NCI-H524 (cell line): ENCODE data around the gene ACSF3.
"Not testable (repeated sequence)": the region's sequence is repeated elsewhere in the genome, so short reads cannot be mapped to it uniquely, and the experiment has no call there.

Experiments used
- DNase-seq, 2 experiments: peaks; one replicate each; lab custom pipeline; 2025; lab: John Stamatoyannopoulos, UW

Gene ACSF3

DNA sequence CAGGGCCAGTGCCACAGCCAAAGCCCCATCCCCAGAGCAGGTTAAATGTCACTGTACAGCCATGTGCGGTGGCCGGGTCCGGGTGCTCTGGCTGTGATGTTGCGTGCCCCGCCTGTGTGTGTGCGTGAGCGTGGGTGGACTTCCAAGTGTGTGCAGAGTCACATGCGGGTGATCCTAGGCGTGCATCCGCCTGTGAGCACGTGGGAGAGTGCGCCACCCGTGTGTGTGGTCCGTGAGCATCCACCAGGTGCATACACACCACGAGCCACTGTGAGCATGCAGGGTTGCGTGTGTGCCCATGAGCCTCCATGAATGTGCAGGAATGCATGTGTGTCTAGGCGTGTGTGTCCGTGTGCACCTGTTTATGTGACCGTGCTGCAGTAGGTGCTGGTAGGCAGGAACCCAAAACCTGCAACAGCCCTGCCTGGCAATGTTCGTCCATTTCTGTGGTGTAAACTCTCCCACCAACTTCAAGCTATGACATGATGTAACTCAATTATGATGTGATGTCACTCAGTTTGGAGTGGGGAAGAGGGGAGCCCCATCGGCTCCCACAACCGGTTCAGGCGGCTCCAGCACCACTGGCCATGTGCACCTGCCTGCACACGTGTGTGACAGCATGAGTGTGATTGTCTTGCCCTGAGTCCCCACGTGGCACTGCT is 37.6 kb upstream of the ACSF3 start:
- DNase-seq = no peak

DNA sequence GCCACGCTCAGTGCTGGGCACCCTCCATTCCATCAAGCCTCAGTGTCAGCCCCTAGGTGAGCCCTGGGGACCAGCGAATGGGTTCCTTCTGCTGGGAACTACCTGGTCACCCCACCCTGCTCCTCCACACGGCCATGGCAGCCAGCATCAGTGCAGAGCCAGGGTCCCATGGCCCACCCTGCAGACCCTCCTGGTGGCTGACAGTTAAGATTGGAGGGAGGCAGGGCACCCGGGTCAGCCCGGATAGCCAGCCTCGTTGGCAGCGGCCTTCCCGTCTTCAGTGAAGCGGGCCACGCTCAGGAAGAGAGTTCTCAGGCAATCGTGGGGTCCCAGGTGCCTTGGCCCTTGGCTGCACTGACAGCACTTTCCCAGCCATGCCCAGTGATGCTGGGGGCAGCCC is 37.1 kb upstream of the ACSF3 start:
- DNase-seq = no peak

DNA sequence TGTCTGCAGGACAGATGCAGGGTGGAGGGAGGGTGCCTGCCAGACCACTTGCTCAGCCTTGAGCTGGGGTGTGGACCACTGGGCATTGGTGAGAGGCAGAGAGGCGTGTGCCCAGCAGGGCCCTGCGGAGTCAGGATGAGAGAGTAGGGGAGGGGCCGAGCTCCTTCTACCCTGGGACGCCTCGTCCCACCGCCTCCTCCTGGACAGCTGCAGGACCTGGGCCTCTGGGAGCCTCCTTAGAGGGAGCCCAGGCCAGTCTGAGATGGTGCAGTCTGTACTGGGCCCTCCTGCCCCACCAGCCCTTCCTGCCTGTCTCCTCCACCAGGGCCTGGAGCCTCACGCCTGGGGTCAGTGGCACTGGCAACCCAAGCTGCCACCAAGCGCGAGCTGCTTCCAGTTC is 35.9 kb upstream of the ACSF3 start:
- no peak for DNase-seq

DNA sequence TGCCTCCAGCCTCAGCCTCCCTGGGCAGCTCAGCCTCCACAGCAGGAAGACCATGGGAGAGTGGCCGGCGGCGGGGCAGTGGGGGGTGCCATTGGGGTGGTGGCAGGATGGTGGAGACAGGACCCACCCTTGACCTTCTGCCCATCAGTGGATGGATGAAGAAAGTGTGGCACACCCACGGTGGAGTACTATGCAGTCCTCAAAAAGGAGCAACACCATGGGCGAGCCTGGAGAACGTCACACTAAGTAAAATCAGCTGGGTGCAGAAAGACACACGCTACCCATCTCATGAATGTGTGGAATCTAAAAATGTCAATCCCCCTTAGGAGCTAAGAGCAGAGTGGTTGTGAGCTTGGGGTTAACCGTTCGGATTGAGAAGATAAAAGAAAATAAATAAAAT is 34.8 kb upstream of the ACSF3 start:
- DNase-seq = no peak

DNA sequence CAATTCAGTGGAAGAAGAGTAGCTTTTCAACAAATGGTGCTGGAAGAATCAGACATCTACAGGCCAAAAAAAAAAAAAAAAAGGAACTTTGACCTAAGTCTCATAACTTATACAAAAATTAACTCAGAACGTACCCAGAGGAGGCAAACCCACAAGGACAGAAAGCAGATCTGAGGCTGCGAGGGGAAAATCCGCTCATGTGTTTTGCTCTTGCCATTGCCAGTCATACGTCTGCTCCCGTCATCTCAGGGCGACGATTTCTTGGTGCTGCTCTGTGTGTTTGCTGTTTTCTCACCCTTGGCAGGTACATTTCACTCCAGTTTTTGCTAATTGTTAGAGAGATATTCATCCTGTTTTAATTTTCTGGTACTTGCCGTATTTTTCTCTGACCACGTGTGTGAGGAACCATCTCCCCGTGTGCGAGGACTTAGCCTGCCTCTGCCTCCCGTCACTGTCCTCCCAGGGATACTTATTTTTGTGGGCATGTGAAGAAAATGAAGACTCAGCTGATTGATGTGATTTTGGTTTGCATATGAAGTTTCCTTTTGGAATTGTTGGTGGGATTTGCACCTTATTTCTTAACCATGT is 33.4 kb upstream of the ACSF3 start:
- no peak for DNase-seq

DNA sequence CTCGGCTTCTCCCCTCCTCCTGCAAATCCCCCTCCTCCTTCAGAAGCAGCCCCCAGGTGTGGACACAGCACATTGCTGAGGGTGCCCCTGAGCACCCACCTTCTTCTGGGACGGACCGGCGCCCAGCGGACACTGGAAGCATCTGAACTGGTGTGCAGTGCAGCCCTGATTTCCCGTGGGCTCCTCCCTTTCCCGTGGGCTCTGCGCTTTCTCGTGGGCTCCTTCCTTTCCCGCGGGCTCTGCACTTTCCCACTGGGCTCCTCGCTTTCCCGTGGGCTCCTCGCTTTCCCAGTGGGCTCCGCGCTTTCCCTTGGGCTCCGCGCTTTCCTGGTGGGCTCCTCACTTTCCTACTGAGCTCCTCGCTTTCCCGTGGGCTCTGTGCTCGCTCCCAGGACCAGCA is 32.6 kb upstream of the ACSF3 start:
- DNase-seq = no peak

DNA sequence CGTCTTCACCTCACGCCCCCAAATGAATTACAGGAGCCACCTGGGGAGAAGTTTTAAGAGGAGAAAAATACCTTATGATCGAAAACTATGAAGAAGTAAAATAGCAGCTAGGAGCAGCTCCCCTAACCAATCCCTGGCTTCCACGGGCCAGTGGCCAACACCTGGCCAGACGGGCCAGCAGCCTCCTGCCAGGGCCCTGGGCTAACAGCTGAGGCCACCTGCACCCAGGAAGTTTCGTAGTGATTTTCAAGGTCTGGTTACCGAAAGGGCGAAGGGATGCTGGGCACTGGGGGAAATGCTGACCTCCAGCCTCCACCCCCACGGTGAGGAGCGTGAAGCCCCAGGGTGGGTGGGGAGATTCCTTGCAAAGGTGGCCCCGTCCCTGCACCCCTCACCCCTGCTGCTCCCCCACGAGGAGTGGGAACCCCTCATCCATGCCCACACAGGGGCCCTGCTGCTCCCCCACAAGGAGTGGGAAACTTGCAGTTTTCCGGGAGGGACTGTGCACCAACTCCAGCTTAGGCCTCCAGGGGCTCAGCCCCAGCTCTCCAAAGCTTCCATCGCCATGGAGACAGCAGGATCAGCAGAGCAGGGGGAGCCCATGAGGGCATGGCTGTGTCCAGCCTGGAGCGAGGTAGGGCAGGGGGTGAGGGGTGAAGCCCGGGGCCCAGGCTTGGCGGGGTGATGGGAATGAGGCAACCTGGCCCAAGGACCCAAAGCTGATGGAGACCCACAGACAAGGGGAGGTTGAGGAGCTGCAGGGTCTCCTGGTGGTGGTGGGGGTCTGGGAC is 31.9 kb upstream of the ACSF3 start:
- DNase-seq = no peak

DNA sequence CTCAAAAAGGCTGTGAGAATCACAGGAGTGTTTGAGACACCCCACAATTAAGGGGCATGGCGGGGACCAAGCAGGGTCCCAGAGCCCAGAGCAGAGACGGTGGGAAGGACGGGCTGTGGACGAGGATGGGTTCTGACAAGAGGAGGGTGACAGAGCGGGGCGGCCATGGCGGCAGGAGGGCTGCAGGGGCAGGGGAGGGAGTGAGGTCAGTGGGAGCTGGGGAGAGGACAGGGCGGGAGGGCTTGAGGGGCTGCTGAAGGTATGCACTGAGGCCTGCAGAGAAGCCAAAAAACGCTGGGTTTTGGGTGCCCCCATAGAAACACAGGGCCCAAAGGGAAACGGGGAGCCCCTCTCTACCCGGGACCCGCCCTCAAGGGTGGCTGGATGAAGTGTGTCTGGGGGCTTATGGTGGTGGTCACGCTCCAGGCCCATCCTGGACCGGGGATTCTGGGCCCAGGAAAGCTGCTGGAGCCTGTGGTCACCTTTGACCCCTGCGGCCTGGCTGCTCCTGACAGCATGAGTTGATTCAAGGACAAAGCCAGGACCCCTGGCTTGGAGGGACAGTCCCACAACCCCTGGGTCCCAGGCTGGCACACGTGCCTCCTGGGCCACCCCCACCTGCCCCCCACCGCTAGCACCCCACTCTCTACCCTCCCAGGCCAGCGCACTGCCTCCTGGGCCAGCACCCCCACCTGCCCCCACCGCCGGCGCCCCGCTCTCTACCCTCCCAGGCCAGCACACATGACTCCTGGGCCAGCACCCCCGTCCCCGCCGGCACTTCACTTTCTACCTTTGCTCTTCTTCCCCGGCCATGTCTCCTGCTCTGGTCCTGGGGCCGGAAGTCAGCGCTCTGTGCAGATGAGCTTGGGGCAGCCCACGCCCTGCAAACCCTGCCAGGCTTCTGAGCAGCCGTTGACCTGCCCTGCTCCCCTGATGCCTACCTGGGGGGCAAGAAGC is 31.0 kb upstream of the ACSF3 start:
- no peak for DNase-seq

DNA sequence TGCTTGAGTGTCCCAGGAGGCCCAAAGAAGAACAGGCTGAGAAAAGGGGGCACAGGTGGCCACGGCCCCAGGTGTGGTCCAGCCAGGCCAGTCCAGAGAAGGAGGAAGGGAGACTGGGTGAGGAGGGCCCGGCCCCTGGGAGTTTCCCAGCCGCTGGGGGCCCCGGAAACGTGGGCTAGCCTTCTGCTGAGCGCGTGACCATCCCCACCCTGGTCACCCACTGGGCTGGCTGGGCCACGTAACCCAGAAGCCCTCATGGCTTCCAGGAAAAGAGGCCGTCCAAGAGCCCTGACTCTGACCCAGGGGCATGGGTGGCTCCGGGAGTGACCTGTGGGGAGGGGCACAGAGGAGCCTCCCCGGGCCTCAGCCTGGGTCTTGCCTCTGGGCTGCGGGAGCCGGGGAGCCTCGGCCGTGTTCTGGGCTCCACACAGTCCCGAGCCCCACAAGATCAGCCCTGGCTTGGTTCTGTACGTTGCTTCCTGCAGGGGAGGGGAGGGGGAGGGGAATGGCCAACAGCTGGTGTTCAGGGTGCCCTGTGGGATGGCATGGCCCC is 29.8 kb upstream of the ACSF3 start:
- DNase-seq = no peak

DNA sequence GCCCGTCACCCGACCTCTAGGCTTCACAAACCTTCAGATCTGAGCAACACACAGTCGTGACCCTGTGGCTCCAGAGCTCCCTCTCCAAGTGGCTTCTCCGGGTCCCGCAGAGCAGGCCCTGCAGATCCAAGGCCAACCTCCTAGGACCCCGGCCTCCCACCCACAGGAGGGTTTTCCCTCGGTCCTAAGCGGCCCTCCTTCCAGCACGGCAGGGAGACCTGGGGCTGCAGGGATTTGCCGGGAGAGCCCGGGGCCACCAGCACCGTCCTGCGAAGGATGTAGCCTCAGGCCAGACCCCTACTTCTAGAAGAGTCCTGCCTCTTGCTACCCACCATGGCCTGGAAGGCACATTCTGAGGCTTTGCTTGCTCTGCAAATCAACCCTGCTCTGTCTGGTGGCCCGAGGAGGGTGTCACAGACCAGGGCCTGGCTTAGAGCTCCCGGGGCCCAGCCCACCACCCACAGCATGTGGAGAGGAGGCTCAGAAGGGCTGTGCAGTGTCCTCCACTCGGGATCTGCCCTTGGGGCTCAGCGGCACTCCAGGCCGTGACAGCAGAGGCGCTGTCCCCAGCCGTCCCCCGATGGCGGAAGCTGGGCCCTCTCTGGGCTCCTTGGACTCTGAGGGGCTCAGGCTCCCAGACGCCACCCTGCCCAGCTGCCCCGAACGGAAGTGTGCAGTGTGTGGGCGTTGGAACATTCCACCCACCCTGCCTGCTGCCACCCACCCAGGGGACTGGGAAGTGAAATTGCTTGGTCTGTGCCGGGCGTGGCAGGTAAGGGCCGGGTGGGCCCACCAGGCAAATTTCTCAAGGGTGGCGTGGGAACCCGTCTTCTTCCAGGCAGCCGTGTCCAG is 28.8 kb upstream of the ACSF3 start:
- no peak for DNase-seq

DNA sequence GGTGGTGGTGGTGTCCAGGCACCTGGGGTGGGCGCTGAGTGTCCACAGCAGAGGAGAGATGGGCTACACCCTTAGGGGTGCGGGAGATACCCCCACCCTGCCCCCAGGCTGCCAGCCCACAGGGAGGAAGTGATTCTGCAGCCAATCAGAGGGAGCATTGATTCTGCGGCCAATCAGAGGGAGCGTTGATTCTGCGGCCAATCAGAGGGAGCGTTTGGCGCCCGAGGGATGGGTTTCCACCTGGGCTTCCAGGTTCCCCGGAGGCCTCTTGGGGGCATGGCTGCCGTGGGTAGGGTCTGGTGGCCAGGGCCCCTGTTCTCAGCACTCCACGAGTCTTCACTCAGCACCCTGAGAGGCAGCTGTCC is 28.2 kb upstream of the ACSF3 start:
- no peak for DNase-seq

DNA sequence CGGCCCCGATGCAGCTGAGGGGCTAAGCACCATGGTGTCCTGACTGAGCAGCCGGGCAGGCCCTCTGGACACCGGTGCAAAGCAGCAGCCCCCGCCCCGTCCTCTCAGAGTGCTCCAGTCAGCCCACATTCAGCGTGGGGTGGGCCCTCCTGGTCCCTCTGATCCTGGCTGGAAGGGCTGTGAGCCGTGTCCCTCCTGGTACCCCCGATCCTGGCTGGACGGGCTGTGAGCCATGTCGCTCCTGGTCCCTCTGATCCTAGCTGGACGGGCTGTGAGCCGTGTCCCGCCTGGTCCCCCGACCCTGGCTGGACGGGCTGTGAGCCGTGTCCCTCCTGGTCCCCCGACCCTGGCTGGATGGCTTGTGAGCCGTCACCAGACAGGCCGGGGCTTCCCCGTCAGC is 26.9 kb upstream of the ACSF3 start:
- DNase-seq = no peak

DNA sequence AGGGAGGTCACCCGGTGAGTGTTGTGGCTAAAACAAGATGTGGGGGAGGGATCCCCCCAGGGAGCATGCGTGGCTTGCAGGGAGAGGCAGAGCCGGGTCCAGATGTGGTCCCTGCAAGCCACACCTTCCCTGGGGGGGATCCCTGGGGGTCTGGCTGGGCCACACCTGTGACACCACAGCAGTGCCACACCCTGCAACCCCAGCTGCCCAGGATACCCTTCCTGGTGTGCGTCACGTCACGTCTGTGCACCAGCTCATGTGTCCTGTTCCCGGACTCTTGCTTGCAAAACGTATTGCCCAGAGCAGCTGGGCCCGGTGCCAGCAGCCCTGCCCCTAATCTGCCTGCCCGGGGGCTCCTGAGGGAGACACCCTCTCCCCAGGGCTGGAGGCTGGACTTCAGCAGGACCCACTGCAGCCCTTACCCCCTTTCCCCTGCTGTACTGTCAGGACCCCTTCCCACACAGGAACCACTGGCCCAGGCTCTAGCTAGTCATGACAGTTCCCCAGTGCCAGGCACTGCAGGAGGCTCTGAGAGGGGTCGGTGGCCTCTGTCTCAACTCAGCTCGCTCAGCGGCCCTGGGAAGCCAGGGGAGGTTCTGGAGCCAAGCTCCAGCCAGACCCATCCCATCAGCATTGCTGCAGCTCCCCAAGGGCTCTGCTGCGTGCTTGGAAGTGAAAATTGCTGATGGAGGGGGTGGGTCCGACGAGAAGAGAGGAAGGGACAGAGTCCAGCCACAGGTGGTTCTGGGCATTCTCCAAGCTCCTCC is 25.8 kb upstream of the ACSF3 start:
- DNase-seq = peak in 1 of 2 experiments; percentile 55

DNA sequence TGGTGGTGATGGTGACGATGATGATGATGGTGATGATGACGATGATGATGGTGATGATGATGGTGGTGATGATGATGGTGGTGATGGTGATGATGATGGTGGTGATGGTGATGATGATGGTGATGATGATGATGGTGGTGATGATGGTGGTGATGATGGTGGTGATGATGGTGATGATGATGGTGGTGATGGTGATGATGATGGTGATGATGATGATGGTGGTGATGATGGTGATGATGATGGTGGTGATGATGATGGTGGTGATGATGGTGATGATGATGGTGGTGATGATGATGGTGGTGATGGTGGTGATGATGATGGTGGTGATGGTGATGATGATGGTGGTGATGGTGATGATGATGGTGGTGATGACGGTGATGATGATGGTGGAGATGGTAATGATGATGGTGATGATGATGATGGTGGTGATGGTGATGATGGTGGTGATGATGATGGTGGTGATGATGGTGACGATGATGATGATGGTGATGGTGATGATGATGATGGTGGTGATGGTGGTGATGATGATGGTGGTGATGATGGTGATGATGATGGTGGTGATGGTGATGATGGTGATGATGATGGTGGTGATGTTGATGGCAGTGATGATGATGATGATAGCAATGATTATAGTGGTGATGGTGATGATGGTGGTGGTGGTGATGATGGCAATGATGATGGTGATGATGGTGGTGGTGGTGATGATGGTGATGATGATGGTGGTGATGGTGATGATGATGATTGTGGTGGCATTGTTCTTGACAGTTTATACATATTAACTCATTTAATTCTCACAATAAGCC is 24.6 kb upstream of the ACSF3 start:
- DNase-seq = not testable (repeated sequence)

DNA sequence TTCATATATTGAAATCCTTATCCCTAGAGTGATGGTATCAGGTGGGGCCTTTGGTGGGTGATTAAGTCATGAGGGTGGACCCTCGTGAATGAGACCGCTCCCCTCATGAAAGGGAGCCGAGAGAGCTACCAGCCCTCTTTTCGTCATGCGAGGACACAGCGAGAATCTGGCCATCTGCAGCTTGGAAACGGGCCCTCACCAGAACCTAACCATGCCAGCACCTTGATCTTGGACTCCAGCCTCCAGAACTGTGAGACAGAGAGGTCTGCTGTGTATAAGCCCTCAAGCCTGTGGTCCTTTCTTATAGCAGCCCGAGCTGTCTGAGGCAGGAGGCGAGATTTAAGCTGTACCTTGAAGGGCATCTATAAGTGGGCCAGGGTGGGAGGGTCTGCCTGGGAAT is 23.7 kb upstream of the ACSF3 start:
- DNase-seq = no peak

DNA sequence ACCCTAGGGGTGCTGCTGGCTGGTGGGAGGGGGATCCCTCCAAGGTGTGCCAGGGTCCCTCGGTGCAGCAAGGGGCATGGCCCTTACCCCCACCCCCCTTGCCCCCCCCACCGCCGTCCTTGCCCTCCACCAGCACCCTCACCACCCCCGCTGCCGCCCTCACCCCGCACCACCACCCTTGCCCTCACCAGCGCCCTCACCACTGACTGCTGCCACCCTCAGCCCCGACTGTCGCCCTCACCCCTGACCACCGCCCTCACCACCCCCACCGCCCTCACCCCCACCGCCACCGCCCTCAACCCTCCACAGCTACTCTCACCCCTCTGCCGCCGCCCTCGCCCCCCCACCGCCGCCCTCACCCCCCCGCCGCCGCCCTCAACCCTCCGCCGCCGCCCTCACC is 23.1 kb upstream of the ACSF3 start:
- DNase-seq = no peak

DNA sequence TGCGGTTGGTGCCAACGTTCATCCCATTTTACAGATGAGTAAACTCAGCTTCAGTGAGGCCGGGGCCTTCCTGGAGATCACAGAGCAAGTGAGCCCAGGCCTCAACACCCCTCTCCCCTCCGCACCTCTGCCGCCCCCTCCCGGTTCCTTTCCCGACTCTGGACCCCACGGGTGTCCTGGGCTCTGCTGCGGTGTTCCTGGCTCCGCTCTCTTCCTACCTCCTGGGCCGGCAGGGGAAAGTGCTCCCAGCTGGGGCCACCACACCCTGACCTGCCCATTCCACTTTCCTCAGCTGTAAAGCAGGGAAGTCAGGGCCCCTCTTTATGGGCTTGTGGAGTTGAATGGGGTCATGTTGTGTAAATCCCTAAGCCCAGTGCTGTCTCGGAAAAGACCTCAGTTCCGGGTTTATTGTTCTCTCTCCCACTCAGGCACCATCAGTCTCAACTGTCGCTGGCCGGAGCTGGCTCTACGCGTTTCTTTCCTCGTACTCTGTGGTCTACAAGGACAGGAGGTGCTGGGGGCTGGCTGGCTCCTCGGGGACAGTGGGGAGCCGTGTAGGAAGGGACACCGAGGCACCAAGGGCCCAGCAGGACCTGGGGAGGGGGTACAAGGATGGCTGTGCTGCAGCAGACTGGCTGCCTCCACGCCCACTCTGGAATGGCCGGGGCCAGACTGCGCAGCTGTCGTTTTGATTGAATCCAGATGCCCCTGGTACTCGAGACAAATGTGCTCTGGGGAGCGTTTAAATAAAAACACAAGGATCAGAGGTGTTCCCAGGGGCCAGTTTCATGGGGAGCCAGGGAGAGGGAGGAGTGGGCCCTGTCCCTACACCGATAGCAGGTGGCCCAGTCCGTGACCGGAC is 21.7 kb upstream of the ACSF3 start:
- DNase-seq = peak; percentile 93 to 94

DNA sequence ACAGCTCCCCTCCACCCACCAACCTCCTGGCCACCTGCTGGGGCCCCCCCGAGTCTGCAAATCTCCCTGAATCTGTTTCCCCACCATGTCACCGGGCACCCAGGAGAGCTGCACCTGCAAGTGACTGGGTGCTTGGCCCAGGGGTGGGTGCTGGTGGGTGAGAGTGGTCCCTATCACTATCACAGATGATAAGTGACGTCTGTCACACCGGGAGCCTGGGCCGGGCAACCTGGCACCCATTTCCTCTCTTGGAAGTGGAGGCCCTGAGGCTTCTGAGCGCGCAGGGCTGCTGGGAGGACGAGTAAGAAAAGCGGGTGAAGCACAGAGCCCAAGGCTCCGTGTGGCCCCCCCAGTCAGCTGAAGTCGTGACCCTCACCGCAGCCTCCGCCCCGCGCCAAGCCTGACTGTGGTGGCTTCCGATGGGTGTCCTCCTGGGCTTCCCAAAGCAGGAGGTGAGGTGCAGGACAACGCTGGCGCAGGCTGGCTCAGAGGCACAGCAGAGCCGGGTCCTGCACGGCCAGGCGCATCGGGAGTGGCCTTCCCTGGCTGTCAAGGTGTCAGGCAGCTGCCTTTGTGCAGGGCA is 21.0 kb upstream of the ACSF3 start:
- DNase-seq = peak in 1 of 2 experiments; percentile 55
